Suprapubic skin (tissue), 3 donors: Measurements from ENCODE around the gene IL36B.

Experiments used
- CTCF ChIP-seq, 2 donors: fragments of 200-600 bp in 1 of 2; fragments of 450-650 bp in 1 of 2; sonication (generic) in 1 of 2; IDR thresholded peaks; one replicate each; pipeline ENCODE4 v1.5.1; 2016 to 2019; ENCODE audit warnings: antibody characterized with exemption in 2 of 2, mild to moderate bottlenecking in 1 of 2, moderate library complexity in 1 of 2
- EP300 ChIP-seq: sonication (generic); formaldehyde crosslinking; IDR thresholded peaks from one replicate; pipeline ENCODE4 v1.6.1; 2017; ENCODE audit warnings: antibody characterized with exemption

DNA sequence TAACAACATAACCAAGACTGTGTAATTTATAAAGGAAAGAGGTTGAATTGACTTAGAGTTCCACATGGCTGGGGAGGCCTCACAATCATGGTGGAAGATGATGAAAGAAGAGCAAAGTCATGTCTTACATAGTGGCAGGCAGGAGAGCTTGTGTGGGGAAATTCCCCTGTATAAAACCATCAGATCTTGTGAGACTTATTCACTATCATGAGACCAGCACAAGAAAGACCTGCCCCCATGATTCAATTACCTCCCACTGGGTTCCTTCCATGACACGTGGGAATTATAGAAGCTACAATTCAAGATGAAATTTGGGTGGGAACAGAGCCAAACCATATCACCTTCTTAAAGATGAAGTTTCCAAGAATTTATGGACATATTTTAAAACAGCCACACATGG is 3.9 kb upstream of the IL36B start:
- TF ChIP-seq CTCF (IDR thresholded peaks at IDR 0.05) (no peak), EP300 (no peak)
